GF-D8 (cell line): ENCODE measurements around the gene IL5RA.
A peak's percentile ranks its signal among the peaks of the same experiment; 100 is the strongest.

ENCODE experiments used
- DNase-seq: peaks from one replicate; lab custom pipeline; 2025; lab: John Stamatoyannopoulos, UW

IL5RA gene

DNA sequence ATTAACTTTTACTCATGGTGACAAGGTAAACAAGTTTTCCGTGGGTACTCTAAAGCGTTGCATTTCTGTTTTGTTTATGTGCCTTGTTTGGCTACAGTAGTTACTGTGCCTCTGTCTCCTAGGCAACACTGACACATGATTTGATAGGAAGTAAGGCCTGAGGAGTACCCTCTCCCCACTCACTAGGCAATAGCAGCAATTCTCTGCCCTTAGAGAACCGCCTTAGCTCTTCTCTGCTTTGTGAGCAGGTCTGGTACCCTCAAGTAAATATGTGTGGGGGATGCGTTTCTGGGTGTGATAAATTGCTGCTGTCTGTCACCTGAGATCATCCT, at the start of gene IL5RA:
IL5RA (minus strand) TSS at position 76 of the 332 bp plus-strand sequence. CDS start 5,390 bp downstream, outside the sequence.
- no peak for DNase-seq

DNA sequence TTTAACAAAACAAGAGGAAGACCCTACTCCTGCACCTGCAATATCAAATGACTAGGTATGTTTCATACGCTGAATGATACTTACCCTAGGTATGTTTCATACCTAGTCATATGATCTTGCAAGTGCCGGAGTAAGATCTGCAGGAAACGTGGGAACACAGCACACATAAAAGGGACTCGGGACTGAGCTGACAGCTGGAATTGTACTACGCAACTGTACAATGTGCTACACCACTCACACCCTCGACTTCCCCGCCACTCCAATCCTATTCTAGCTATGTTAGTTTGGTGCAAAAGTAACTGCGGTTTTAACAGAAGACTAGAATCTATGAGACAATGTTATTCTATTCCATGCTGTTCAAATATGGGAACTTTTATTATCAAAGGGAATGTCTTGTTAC, 47.3 kb upstream of the IL5RA start:
- DNase-seq: no peak

DNA sequence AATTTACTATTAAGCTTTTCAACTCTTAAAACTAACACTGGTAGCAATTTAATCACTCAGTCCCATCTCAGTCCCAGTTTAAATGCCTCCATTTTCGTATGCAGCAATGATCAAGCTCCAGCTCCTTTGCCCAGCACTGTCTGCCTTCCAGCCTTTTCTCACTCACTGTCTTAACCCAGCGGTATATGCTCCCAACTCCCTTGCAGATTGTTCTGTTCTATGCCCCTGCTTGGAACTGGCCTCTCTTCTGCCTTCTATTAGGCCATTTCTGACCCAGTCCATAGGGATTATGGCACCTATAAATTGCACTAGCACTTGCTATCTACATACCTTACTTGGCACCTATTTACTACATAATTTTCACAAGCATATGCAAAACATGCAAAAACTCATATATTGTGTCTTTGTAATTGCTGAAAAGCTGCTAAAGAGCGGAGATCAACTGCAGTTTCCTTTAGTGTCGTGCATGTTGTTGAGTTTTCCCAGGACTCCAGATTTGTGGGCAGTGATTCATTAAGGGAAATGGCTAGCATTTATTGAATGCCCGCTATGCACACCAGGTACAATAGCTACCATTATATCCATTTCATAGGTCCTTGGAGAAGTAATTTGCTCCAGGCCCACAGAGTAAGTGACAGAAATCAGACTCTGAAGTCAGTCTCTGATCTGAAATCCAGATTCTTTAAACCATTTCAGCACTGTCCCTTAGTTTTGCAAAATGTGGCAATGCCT, 44.9 kb upstream of the IL5RA start:
- no peak for DNase-seq

GRCh38 chr3:3151513-3151912, 41.3 kb upstream of the IL5RA start:
- no peak for DNase-seq

DNA sequence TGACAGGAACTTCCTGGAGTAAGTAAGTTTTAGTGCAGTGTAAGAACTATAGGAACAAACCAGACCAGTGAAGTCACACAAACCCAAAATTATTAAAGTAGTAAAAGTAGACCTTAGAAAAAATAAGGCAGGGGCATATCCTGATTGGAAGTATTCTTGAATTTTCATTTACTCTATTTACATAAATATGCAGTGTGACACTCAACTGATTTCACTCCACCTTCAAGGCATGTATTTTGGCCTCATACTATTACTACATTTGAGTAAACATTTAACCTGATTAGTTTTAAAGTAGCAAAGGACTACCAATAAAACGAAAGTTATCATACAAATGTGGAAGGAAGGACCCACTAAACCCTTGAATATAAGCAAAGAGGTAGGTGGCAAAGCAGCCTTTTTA, 39.4 kb upstream of the IL5RA start:
- no peak for DNase-seq

- DNase-seq: no peak
Measured at GRCh38 chr3:3145831-3146230, 35.7 kb upstream of the IL5RA start.

DNA sequence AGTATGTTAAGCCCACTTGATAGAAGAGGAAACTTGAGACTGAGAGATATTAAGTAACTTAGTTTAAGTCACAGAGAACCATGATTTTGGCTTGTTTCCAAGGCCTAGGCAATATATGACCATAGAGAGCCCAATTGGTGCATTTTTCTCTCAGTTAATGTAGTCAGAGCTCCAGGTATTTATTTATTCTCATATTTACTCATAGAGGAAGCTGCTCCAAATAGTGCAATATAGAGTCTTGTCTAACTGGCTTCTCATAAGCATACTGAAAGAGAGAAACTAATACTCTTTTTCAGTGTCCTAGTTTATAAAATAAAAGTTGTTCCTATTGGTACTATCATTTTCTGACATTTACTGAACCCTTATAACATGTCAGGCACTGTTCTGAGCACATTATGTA, 31.8 kb upstream of the IL5RA start:
- DNase-seq: no peak

- DNase-seq: no peak
Measured at GRCh38 chr3:3137526-3137925, 27.4 kb upstream of the IL5RA start.

GRCh38 chr3:3134750-3135448, 24.7 kb upstream of the IL5RA start:
- no peak for DNase-seq

DNA sequence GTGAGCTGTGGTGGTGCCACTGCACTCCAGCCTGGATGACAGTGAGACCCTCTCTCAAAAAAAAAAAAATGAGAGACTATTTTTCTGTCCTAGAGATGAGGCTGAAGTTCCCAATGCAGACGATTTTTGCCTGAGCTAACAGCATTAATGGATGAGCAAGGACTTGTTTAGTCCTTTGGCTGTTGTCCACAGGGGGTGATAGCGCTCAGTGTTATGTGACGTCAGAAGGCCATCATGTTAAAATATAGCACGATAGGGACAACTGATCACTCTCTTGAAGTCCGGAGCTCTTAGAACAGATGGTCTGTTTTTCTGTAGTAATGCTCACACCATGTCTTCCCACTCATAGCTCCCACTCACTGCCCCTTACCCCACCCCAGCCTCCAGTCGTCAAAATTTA, 23.3 kb upstream of the IL5RA start:
- DNase-seq: no peak

DNA sequence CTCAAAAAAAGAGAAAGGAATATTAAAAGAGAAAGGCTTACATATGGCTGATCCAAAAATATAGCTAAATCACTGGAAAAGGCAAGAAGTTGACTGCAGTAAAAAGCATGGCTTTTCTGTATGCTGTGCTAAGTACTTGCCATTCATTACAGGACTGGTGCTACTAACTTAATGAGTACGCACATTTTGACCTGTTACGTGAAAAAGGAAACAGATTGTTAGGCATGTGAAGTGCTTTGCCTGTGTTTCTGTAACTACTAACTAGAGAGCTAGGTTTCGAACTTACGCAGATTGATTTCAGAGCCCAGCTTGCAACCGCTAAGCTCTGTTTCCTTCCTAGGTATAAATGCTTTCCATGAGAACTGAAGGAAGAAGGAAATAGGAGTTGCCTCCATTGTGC, 19.4 kb upstream of the IL5RA start:
- no peak for DNase-seq

DNA sequence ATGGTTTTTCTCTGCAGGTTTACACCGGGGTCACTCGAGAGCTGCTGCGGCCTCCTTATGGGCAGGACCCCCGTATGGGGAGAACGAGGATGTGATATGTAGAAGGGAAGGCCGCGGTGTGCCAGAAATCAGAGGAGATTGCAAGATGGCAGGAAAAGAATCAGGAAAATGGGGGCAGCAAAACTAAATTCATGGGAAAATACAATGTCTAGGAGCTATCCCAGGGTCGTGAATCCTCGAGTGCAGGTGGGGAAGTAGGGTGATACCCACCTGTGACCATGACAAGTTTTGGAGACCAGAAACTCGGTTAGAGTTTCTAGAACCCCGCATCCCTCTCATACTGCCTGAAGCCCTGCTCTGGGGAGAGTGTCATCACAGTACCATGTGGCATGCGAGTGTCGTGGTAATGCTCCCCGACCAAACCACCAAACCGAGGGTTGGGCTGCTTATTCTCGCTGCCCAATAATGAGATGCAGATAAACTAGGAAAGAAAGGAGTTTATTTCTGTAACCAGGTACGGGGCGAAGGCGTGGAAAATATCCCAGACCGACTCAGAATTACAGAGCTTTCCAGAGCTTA, 17.3 kb upstream of the IL5RA start:
- no peak for DNase-seq

DNA sequence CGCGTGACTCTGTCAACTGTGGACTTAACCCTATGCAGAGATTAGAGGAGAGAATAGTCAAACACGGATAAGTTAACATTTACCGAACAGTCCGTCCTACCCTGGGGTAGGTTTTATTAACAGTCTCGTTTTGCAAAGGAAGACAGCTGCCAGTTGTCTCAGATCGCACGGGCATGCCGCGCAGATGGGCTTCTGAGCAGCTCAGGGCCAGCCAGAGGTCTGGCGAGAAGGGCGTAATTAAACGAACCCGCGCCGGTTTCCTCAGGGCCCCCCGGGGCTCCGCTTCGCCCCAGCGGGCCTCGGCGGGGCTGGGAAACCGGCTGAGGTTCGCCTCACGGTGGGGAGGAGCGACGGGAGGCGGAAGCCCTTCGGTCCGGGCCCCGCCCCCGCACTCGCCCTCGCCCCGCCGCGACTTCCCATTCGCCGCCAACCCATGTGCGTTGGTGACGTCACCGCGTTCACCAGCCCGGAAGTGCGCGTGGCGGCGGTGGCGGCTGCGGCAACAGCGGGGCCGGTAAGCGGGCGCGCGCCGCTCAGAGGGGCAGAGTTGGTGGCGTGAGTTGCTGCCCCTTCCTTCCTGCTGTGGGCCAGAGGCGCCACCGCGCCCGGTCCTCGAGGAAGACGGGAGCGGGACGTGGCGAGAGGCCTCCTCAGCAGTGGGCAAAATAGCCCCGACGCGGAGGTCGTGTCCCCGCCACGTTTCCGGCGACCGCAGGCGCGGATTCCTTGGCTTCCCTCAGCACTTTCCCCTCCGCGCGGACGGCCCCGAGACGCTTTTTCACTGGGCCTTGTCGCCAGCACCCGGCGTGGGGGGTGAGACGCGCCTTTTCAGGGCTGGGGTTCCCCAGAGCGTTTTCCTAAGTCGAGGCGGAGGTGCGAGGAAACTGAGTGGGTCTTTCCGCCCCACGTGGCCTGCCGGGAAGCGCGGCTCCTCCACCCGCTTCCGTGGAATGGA, 16.6 kb upstream of the IL5RA start, which contains the start of gene TRNT1:
TRNT1 (plus strand) TSS at position 464 of the 955 bp plus-strand sequence. CDS start 2,101 bp downstream, outside the sequence.
- DNase-seq: peak; percentile 76

DNA sequence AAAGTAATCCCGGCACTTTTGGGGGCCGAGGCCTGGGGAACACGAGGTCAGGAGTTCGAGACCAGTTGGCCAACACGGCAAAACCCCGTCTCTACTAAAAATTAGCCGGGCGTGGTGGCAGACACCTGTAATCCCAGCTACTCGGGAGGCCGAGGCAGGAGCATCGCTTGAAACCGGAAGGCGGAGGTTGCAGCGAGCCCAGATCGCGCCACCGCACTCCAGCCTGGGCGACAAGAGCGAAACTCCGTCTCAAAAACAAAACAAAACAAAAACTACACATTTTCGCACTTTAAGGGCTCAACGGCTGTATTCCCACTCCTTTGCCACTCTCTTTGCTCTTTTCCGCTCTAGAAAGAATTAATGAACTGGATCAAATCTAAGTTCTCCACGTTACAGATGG, 15.8 kb upstream of the IL5RA start:
- DNase-seq: no peak

DNA sequence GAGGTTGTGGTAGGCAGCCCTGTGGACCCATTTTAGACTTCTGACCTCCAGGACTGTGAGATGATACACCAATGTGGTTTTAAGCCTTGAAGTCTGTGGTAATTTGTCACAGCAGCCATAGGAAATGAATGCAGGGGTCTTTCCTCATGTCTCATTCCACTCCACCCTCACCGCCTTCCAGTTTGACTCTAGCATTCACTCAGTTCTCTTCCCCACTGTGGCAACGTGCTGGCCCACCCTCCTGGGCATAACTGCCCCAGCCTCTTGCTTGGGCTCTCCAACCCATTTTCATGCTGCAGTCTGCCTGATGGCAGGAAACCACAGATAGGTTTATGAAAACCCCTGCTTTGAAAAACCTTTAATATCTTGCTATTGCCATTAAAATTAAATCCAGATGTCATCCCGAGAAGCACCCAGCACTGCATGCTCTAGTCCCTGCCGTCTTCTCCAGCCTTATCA, 9.2 kb upstream of the IL5RA start:
- no peak for DNase-seq

DNA sequence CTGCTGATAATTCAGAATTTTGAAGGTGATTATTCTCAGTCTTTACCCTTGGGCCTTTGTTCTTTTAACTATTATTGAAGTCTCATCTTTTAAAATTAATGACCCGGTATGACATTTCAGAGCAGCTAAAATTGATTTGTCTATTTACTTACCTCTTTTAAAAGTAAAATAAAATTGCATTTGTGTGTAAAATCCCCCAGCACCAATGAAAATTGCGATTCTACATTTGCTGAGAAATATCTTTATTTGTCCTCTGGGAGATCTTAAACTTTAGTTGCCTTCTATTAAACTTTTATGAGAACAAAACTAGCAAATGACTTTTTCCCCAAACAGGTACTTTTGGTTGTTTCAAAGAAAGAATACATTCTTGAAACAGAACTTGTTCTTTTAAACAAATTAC, 7.5 kb upstream of the IL5RA start:
- no peak for DNase-seq

- no peak for DNase-seq
Measured at GRCh38 chr3:3113042-3113709, 3.0 kb upstream of the IL5RA start.

- no peak for DNase-seq
Measured at GRCh38 chr3:3110749-3111361, 681 bp upstream of the IL5RA start.

GRCh38 chr3:3109407-3110298, 521 bp downstream of the IL5RA start:
- DNase-seq: no peak

GRCh38 chr3:3107858-3108257, 2.3 kb downstream of the IL5RA start:
- DNase-seq: no peak
